ENCODE measurements around the gene TSG101.

- TF ChIP-seq, protein P1, sequence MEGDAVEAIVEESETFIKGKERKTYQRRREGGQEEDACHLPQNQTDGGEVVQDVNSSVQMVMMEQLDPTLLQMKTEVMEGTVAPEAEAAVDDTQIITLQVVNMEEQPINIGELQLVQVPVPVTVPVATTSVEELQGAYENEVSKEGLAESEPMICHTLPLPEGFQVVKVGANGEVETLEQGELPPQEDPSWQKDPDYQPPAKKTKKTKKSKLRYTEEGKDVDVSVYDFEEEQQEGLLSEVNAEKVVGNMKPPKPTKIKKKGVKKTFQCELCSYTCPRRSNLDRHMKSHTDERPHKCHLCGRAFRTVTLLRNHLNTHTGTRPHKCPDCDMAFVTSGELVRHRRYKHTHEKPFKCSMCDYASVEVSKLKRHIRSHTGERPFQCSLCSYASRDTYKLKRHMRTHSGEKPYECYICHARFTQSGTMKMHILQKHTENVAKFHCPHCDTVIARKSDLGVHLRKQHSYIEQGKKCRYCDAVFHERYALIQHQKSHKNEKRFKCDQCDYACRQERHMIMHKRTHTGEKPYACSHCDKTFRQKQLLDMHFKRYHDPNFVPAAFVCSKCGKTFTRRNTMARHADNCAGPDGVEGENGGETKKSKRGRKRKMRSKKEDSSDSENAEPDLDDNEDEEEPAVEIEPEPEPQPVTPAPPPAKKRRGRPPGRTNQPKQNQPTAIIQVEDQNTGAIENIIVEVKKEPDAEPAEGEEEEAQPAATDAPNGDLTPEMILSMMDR (IDR thresholded peaks at IDR 0.05): no peak
- no peak for TF ChIP-seq POLR2A (IDR thresholded peaks at IDR 0.05)
- no peak for TF ChIP-seq POLR2AphosphoS5 (IDR thresholded peaks at IDR 0.05; ENCODE audit: insufficient read depth in 1 of 2, low read depth in 1 of 2)
Observed at GRCh38 chr11:18457450-18457849, 69.3 kb downstream of the TSG101 start.
